Measurements from ENCODE around the gene AMOTL1. TPM values are rescaled to one million over a fixed set of nuclear protein-coding genes. Genes with fewer than 3 reads are reported as not detected.

Gene AMOTL1
- total RNA-seq, 2 donors from 2014 or later: 56.7 to 59.5 TPM

DNA sequence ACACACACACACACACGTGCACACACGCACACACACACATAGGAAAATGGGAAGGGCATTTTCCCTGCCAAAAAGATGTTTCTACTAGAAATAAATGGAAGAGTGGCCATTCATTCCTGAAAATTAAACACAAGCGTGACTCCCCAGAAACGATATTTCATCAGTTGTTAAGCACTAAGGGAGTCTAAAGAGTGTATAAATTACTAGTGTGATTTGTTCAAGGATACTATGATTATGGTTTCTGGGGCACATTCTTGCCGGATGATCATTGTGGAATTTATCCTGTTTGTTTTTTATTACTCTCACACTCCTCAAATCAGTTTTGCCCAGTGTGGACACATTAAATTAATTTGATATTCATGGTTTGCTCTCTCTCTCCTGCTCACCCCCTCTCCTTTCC, 16.4 kb upstream of the AMOTL1 start:
- no peak overlapping the region for H3K27ac ChIP-seq
- no peaks in the 10 kb centered on the region for H3K27me3 ChIP-seq
- no peaks in the 10 kb centered on the region for H3K36me3 ChIP-seq
- DNase-seq (ENCODE audit: low spot score): no peak
- H3K4me3 ChIP-seq: no peak overlapping the region
- peaks cover 0 to 8% of the 10 kb centered on the region in 2 donors for H3K4me1 ChIP-seq
- TF ChIP-seq, protein P1, sequence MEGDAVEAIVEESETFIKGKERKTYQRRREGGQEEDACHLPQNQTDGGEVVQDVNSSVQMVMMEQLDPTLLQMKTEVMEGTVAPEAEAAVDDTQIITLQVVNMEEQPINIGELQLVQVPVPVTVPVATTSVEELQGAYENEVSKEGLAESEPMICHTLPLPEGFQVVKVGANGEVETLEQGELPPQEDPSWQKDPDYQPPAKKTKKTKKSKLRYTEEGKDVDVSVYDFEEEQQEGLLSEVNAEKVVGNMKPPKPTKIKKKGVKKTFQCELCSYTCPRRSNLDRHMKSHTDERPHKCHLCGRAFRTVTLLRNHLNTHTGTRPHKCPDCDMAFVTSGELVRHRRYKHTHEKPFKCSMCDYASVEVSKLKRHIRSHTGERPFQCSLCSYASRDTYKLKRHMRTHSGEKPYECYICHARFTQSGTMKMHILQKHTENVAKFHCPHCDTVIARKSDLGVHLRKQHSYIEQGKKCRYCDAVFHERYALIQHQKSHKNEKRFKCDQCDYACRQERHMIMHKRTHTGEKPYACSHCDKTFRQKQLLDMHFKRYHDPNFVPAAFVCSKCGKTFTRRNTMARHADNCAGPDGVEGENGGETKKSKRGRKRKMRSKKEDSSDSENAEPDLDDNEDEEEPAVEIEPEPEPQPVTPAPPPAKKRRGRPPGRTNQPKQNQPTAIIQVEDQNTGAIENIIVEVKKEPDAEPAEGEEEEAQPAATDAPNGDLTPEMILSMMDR (IDR thresholded peaks at IDR 0.05): no peak
- no peaks in the 10 kb centered on the region for H3K9me3 ChIP-seq

DNA sequence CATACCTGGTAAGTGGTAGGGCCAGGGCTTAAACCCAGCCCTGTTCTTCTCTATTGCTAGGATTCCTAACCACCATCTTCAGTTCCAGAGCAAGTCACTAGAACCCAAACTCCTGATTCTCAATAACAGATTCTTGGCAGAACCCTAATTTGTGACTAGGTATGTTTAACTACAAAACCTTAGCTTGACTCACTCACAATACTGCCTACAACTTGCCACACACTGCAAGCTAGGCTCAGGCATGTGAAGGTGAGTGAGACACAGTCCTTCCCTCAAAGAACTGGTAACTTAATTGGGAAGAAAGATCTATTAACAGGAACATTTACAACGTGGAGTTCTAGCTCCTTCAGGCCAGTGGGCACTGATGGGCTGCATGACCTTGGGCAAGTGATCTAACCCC, 14.5 kb upstream of the AMOTL1 start:
- Histone ChIP-seq H3K4me1 (peaks cover 0 to 5% of the 10 kb centered on the region in 2 donors), H3K9me3 (no peaks in the 10 kb centered on the region), H3K27ac (no peak overlapping the region), H3K4me3 (no peak overlapping the region), H3K27me3 (no peaks in the 10 kb centered on the region), H3K36me3 (no peaks in the 10 kb centered on the region)
- TF ChIP-seq, protein P1 (IDR thresholded peaks at IDR 0.05): no peak
- no peak for DNase-seq (ENCODE audit: low spot score)

DNA sequence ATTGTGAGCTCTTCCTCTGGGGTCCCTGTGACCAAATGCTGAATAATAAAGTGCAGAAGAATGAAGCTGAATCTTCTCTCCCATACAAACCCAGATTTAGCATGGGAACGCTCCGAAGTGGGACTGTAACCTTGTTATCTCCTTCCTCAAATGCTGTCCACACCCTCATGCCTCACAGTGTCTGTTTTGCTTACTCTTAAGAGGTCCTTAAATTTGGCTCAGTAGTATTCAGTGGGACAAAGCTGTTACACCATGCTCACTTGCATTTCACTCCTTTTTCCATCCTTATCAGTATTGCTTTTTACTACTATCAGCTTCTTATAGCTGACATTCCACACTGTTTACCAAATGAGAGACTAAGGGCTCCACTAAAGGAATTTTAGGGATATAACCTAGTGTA, 13.8 kb upstream of the AMOTL1 start:
- Histone ChIP-seq H3K4me1 (peaks cover 0 to 5% of the 10 kb centered on the region in 2 donors), H3K27me3 (no peaks in the 10 kb centered on the region), H3K9me3 (no peaks in the 10 kb centered on the region), H3K36me3 (no peaks in the 10 kb centered on the region), H3K4me3 (no peak overlapping the region), H3K27ac (no peak overlapping the region)
- DNase-seq (ENCODE audit: low spot score): no peak
- TF ChIP-seq, protein P1 (IDR thresholded peaks at IDR 0.05): no peak

DNA sequence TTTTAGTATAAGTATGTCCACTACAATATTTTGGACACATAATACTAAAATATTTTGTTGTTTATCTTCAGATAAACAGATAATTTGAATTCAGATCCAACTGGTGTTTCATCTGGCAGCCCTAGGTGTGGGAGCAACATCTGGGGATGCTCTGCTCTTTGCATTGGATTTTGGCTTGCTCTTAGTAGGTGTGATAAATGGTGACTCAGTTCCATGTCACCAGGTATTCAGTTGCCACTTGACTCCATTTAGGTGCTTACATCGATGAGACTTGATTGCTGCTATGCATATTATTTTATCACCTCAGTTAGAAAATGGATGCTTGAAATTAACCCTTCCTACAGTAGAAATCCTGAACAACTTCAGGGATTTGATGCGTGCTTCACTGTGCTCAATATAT, 13.3 kb upstream of the AMOTL1 start:
- DNase-seq (ENCODE audit: low spot score): no peak
- H3K27me3 ChIP-seq: no peaks in the 10 kb centered on the region
- TF ChIP-seq, protein P1 (IDR thresholded peaks at IDR 0.05): no peak
- no peak overlapping the region for H3K27ac ChIP-seq
- H3K4me1 ChIP-seq: peaks cover 0 to 5% of the 10 kb centered on the region in 2 donors
- H3K4me3 ChIP-seq: no peak overlapping the region
- no peaks in the 10 kb centered on the region for H3K36me3 ChIP-seq
- no peaks in the 10 kb centered on the region for H3K9me3 ChIP-seq

DNA sequence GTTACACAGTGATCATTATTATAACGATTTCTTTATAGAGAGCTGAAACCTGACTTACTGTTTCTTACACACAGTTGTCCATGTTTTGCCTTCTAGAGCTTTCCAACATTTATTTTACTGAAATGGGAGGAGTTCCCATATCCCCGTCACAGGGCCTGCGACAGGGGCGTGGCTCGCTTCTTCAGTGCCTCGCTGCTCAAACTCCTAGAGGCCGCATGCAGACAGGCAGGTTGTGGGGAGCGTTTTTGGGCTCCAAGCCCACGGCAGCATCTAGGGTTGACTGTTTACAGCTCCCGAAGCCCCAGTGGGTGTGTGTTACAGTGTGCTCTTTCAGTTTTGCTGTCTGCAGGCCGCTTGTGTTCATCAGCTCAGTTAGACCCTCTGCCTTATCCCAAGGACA, 12.7 kb upstream of the AMOTL1 start:
- TF ChIP-seq, protein P1 (IDR thresholded peaks at IDR 0.05): no peak
- no peaks in the 10 kb centered on the region for H3K36me3 ChIP-seq
- H3K27ac ChIP-seq: no peak overlapping the region
- peaks cover 0 to 1% of the 10 kb centered on the region in 2 donors for H3K4me1 ChIP-seq
- H3K27me3 ChIP-seq: no peaks in the 10 kb centered on the region
- DNase-seq (ENCODE audit: low spot score): no peak
- H3K9me3 ChIP-seq: no peaks in the 10 kb centered on the region
- no peak overlapping the region for H3K4me3 ChIP-seq

DNA sequence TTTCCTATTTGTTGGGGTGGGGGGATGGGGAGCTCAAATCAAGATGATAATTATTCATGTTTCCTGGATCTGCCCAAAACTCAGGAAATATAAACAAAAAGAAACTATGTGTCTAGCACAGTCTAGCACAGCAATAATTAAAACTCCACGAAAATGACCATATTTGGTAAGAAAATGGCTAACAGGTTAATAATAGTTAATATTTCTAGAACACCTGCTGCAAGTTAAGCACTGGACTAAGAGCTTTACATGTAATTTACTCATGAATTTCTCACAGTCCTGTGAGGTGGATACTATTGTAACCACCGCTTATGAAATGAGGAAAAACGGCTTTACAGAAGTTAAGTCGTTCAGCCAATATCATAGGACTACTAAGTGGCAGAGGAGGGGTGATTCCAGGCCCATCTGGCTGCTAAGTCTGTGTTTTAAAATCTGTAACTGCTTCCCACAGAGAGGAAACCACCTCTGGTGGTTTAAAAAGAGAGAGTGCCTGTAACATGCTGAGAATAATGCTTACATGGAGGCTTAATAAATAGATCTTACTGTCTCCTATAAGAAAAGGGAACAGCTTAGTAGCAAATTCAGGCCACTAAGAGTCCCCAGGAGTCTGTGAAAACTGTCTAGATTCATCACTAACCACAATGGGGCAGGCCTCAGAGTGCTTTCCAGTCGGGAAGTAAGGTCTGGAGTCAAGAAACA, 11.0 kb upstream of the AMOTL1 start:
- DNase-seq (ENCODE audit: low spot score): no peak
- TF ChIP-seq, protein P1 (IDR thresholded peaks at IDR 0.05): no peak
- no peak overlapping the region for H3K27ac ChIP-seq
- H3K4me1 ChIP-seq: no peaks in the 10 kb centered on the region
- no peaks in the 10 kb centered on the region for H3K27me3 ChIP-seq
- no peak overlapping the region for H3K4me3 ChIP-seq
- H3K9me3 ChIP-seq: no peaks in the 10 kb centered on the region
- H3K36me3 ChIP-seq: no peaks in the 10 kb centered on the region

All from right atrium auricular region (tissue), 2 donors.